ENCODE results near the gene LRRC71. TPM values are rescaled to one million over a fixed set of nuclear protein-coding genes. Genes with fewer than 3 reads are reported as not detected.

LRRC71 gene
- total and polyA plus RNA-seq, 2 of the 8 experiments (the other 6 are each of a cell fraction or from before 2014, with no cell fraction given), result 0.05 TPM; not detected in 1

GRCh38 chr1:156933136-156933535 lies 12.7 kb downstream of the LRRC71 start:
- Histone ChIP-seq H4K5ac (ENCODE audit: insufficient read length, low read depth, low read length) (no peak overlapping the region), H3K56ac (replicated peaks; ENCODE audit: insufficient read length, low read depth, low read length) (no peak overlapping the region), H3K27me3 (replicated peaks in 1 of 4; ENCODE audit: control insufficient read depth in 3 of 4, extremely low read depth in 1 of 4, insufficient read depth in 3 of 4, low read length in 3 of 4) (peaks cover 1 to 17% (median 12%) of the 10 kb centered on the region in 4 experiments), H2BK15ac (ENCODE audit: low read length) (no peak overlapping the region), H3K36me3 (ENCODE audit: control insufficient read depth in 2 of 4, insufficient read depth in 4 of 4, low read length in 3 of 4) (peaks cover 0 to 22% (median 0%) of the 10 kb centered on the region in 4 experiments; a peak in 3 of 8 replicates), H3K4me2 (ENCODE audit: insufficient read depth in 1 of 2, low read depth in 2 of 2, low read length in 2 of 2) (0 out of 4 replicates have a peak overlapping the region, but pooled peaks of 1 of the 2 experiments have one; percentile 8), H3K9ac (replicated peaks in 1 of 4; ENCODE audit: extremely low read depth in 1 of 4, low read depth in 3 of 4, low read length in 3 of 4) (no peak overlapping the region), H4K91ac (replicated peaks; ENCODE audit: insufficient read length, low read length) (no peak overlapping the region), H3K4me3 (ENCODE audit: extremely low read depth in 1 of 4, insufficient read depth in 2 of 4, low read depth in 3 of 4, low read length in 4 of 4) (no peak overlapping the region; a peak in 1 of 8 replicates), H4K20me1 (replicated peaks in 1 of 2; ENCODE audit: control insufficient read depth in 1 of 2, insufficient read depth in 2 of 2, low read length in 2 of 2) (peaks cover 3 to 4% of the 10 kb centered on the region in 2 experiments), H2BK5ac (ENCODE audit: low read depth, low read length) (no peak overlapping the region), H3K4ac (replicated peaks; ENCODE audit: insufficient read length, low read depth, low read length) (no peak overlapping the region), H3K23me2 (ENCODE audit: low read depth, low read length) (0 out of 2 replicates have a peak, but pooled peaks cover 1% of the 10 kb centered on the region), H3K79me2 (ENCODE audit: control insufficient read depth in 1 of 2, insufficient read depth in 2 of 2, low read length in 2 of 2) (no peaks in the 10 kb centered on the region), H3K23ac (ENCODE audit: insufficient read length) (no peak overlapping the region), H3K79me1 (ENCODE audit: low read depth, low read length) (no peaks in the 10 kb centered on the region), H3K18ac (ENCODE audit: extremely low read depth, low read length) (no peak overlapping the region), H2BK20ac (ENCODE audit: low read length) (no peak overlapping the region), H2BK12ac (ENCODE audit: low read depth, low read length) (no peak overlapping the region), H2AK5ac (ENCODE audit: low read depth, low read length) (no peak overlapping the region), H4K8ac (ENCODE audit: extremely low read depth, insufficient read depth, low read length) (no peak overlapping the region), H3K14ac (ENCODE audit: insufficient read length) (no peak overlapping the region), H3K27ac (ENCODE audit: low read depth, low read length) (no peak overlapping the region), H2BK120ac (replicated peaks; ENCODE audit: low read depth, low read length) (no peak overlapping the region), H2AFZ (ENCODE audit: low read length) (no peak overlapping the region), H3K9me3 (ENCODE audit: insufficient read depth in 2 of 2, low read depth in 1 of 2, low read length in 1 of 2) (no peaks in the 10 kb centered on the region), H3K4me1 (replicated peaks in 1 of 4; ENCODE audit: control insufficient read depth in 3 of 4, insufficient read depth in 4 of 4, low read length in 3 of 4) (peaks cover 0 to 4% (median 0%) of the 10 kb centered on the region in 4 experiments; a peak in 4 of 7 replicates)
- FAIRE-seq (no peak), DNase-seq (ENCODE audit: low read depth in 1 of 2, low spot score in 2 of 2) (no peak)
- WGBS, 2 experiments (ENCODE audit: extremely low coverage in 1 of 2, insufficient coverage in 1 of 2, insufficient read length in 1 of 2, insufficient replicate concordance in 2 of 2, low coverage in 1 of 2, low lambda C conversion rate in 2 of 2, missing lambda C conversion rate in 1 of 2), result 79% methylated on average over 6 of the region's 6 CpGs; no CpG with 5 or more reads in 1 of the 2 experiments
- POLR2A ChIA-PET (ENCODE audit: partially characterized antibody), result interaction anchor here (1.0 to 1.2 kb wide), 2 partner anchors 10 to 14 kb away, joined by 3 read pairs; no protein-coding TSS in a partner anchor
- CTCF ChIA-PET (ENCODE audit: partially characterized antibody), result interaction anchor here (0.7 to 4.2 kb wide), 12 partner anchors 9 to 132 kb away, joined by 3 to 25 read pairs (median 4); partner anchors contain the start of gene LRRC71
- TF ChIP-seq TBP (IDR thresholded peaks at IDR 0.05; ENCODE audit: low read depth, low read length) (no peak), CEBPB (IDR thresholded peaks at IDR 0.05; ENCODE audit: low read depth, low read length) (no peak), HDAC6 (IDR thresholded peaks at IDR 0.05; ENCODE audit: low read depth, low read length) (no peak), CTCF (IDR thresholded peaks at IDR 0.05; ENCODE audit: control extremely low read depth in 1 of 3, insufficient read depth in 1 of 3, low read depth in 1 of 3, low read length in 3 of 3) (no peak), ASH2L (IDR thresholded peaks at IDR 0.05; ENCODE audit: low read length) (no peak), SP2 (IDR thresholded peaks at IDR 0.05; ENCODE audit: low read length) (no peak), RFX5 (IDR thresholded peaks at IDR 0.05; ENCODE audit: borderline replicate concordance, low read depth, low read length) (no peak), CTBP2 (IDR thresholded peaks at IDR 0.05; ENCODE audit: borderline replicate concordance, insufficient read depth, insufficient read length, low read length) (no peak), SUZ12 (IDR thresholded peaks at IDR 0.05; ENCODE audit: low read length) (no peak), USF2 (IDR thresholded peaks at IDR 0.05; ENCODE audit: low read length) (no peak)
